A204.1 (cell line): ENCODE data around the gene ADRA2B.
"Not testable (repeated sequence)": the region's sequence is repeated elsewhere in the genome, so short reads cannot be mapped to it uniquely, and the experiment has no call there.

Experiments
- FAIRE-seq: peaks from 2 replicates; lab custom pipeline; 2012; peaks lifted over from hg19 to GRCh38; lab: Jason Lieb, UNC

ADRA2B gene

GRCh38 chr2:96150007-96150640 is 33.8 kb upstream of the ADRA2B start:
- FAIRE-seq = no peak

- FAIRE-seq = no peak
Measured at GRCh38 chr2:96148410-96149217, 32.2 kb upstream of the ADRA2B start.

GRCh38 chr2:96147593-96148201 is 31.3 kb upstream of the ADRA2B start:
- FAIRE-seq = no peak

GRCh38 chr2:96146881-96147592 is 30.7 kb upstream of the ADRA2B start:
- no peak for FAIRE-seq

GRCh38 chr2:96146153-96146880 is 29.9 kb upstream of the ADRA2B start:
- FAIRE-seq = no peak

- FAIRE-seq = no peak
Measured at GRCh38 chr2:96145848-96146152, 29.4 kb upstream of the ADRA2B start.

- no peak for FAIRE-seq
Measured at GRCh38 chr2:96145036-96145847, 28.9 kb upstream of the ADRA2B start, which contains the start of gene DUSP2. Gene DUSP2, minus strand, starts transcription at chr2:96145440. Its CDS starts 86 bp downstream, at chr2:96145354.

- no peak for FAIRE-seq
Measured at GRCh38 chr2:96144481-96145035, 28.2 kb upstream of the ADRA2B start.

GRCh38 chr2:96143848-96144480 is 27.6 kb upstream of the ADRA2B start:
- FAIRE-seq = no peak

- no peak for FAIRE-seq
Measured at GRCh38 chr2:96143231-96143847, 27.0 kb upstream of the ADRA2B start.

GRCh38 chr2:96142217-96143113 is 26.1 kb upstream of the ADRA2B start:
- FAIRE-seq = no peak

- not testable (repeated sequence) for FAIRE-seq
Measured at GRCh38 chr2:96141624-96141967, 25.2 kb upstream of the ADRA2B start.

- no peak for FAIRE-seq
Measured at GRCh38 chr2:96140941-96141623, 24.7 kb upstream of the ADRA2B start.

GRCh38 chr2:96139181-96139758 is 22.9 kb upstream of the ADRA2B start:
- FAIRE-seq = no peak

GRCh38 chr2:96138179-96139145 is 22.1 kb upstream of the ADRA2B start, which contains the start of gene ASTL:
Gene ASTL, minus strand, starts transcription at chr2:96138502. Its CDS starts 66 bp downstream, at chr2:96138436.
- FAIRE-seq = no peak

GRCh38 chr2:96137321-96138178 is 21.2 kb upstream of the ADRA2B start:
- no peak for FAIRE-seq
